Kidney (tissue), 14 donors: ENCODE data around the gene SERPINA3. TPM values are rescaled to one million over a fixed set of nuclear protein-coding genes. Genes with fewer than 3 reads are reported as not detected.

ENCODE experiments used
- DNase-seq, 5 donors: peaks; one replicate each; pipeline ENCODE4 v3.0.0-alpha.2; 2013 to 2020
- FAIRE-seq: peaks from 2 replicates; lab custom pipeline; 2012; peaks lifted over from hg19 to GRCh38; lab: Jason Lieb, UNC
- H3K27ac ChIP-seq, 2 donors: one replicate each; pipeline ENCODE4 v1.7.0; 2013; ENCODE audit warnings: low read depth in 2 of 2, low read length in 2 of 2, inconsistent platforms in 1 of 2
- H3K27me3 ChIP-seq: one replicate; pipeline ENCODE4 v1.7.1; 2013; ENCODE audit warnings: low read length, inconsistent platforms; ENCODE audit not compliant: control insufficient read depth, insufficient read depth
- H3K36me3 ChIP-seq, 3 donors: one replicate each; pipeline versions ENCODE4 v1.7.0 to v1.7.1; 2013; ENCODE audit warnings: low read length in 3 of 3, control low read depth in 1 of 3, inconsistent platforms in 1 of 3; ENCODE audit not compliant: insufficient read depth in 3 of 3, control insufficient read depth in 2 of 3
- H3K4me1 ChIP-seq, 3 donors: one replicate each; pipeline versions ENCODE4 v1.7.0 to v1.7.1; 2013; ENCODE audit warnings: low read length in 3 of 3, inconsistent platforms in 1 of 3, low read depth in 1 of 3; ENCODE audit not compliant: control insufficient read depth in 2 of 3, insufficient read depth in 2 of 3
- H3K4me3 ChIP-seq, 3 donors: one replicate each; pipeline versions ENCODE4 v1.7.0 to v1.8.1; 2013; ENCODE audit warnings: low read length in 3 of 3, control low read depth in 1 of 3, inconsistent platforms in 1 of 3
- H3K9ac ChIP-seq, 3 donors: one replicate each; pipeline versions ENCODE4 v1.7.0 to v1.7.1; 2013; ENCODE audit warnings: low read length in 3 of 3, control low read depth in 1 of 3, inconsistent platforms in 1 of 3
- H3K9me3 ChIP-seq, 3 donors: one replicate each; pipeline versions ENCODE4 v1.7.0 to v1.7.1; 2013; ENCODE audit warnings: low read length in 3 of 3, control low read depth in 1 of 3, inconsistent platforms in 1 of 3; ENCODE audit not compliant: control insufficient read depth in 2 of 3, insufficient read depth in 1 of 3
- CTCF ChIP-seq: IDR thresholded peaks from 3 replicates; pipeline ENCODE4 v1.5.1; 2012; ENCODE audit warnings: mild to moderate bottlenecking, moderate library complexity, borderline replicate concordance; ENCODE audit not compliant: insufficient read depth; ENCODE audit errors: extremely low read depth
- intact Hi-C: fragments of 100-400 bp; cut with DNase I; formaldehyde crosslinking; loops from one replicate; pipeline ENCODE4 v1.11.1; 2022
- polyA plus RNA-seq: library from polyadenylated mRNA; stranded (reverse); fragments of 350-450 nt; fragmentation: Illumina TruSeq; extraction: RNeasy Lipid Tissue Mini Kit (QIAGEN cat#74804); gene quantifications from one replicate; pipeline ENCODE4 v1.2.3, GENCODE V29; 2014; ENCODE audit warnings: low read depth, low replicate concordance; ENCODE audit not compliant: insufficient read depth
- total RNA-seq: library from RNA; stranded (reverse); fragmentation: NEBNext Ultra II Directional; extraction: Animal tissue kit (Norgen Biotek cat#: 25700); gene quantifications from one replicate; pipeline ENCODE4 v1.2.1, GENCODE V29; 2021
- donor health status: control.
- donor health status: control.
- donor health status: control.
- donor health status: control.
- donor health status: control.
- donor health status: DM: yes; HTN: yes; CAD: no.
- donor health status: Normal renal cell carcinoma (clear cell type).

SERPINA3 gene
- total and polyA plus RNA-seq, 2 donors from 2014 or later = 786 to 1,762 TPM

- DNase-seq = no peak
- H3K27me3 ChIP-seq = no peaks in the 10 kb centered on the region
- no peaks in the 10 kb centered on the region for H3K4me1 ChIP-seq
- H3K9ac ChIP-seq = no peak overlapping the region
- intact Hi-C loops = no loop called here
- FAIRE-seq = no peak
- no peaks in the 10 kb centered on the region for H3K36me3 ChIP-seq
- H3K9me3 ChIP-seq = peaks cover 0 to 32% (median 7%) of the 10 kb centered on the region in 3 donors
- no peak overlapping the region for H3K4me3 ChIP-seq
- no peak for TF ChIP-seq CTCF
- H3K27ac ChIP-seq = no peak overlapping the region
Measured at GRCh38 chr14:94614802-94615201, 2.6 kb downstream of the SERPINA3 start.

GRCh38 chr14:94615254-94615653 is 3.1 kb downstream of the SERPINA3 start:
- DNase-seq = no peak
- FAIRE-seq = no peak
- Histone ChIP-seq H3K9ac (no peak overlapping the region), H3K27ac (no peak overlapping the region), H3K4me1 (no peaks in the 10 kb centered on the region), H3K36me3 (no peaks in the 10 kb centered on the region), H3K4me3 (no peak overlapping the region), H3K9me3 (peaks cover 0 to 33% (median 7%) of the 10 kb centered on the region in 3 donors), H3K27me3 (no peaks in the 10 kb centered on the region)
- TF ChIP-seq CTCF = no peak
- intact Hi-C loops = no loop called here

GRCh38 chr14:94615823-94616570 is 3.8 kb downstream of the SERPINA3 start:
- DNase-seq = no peak
- no peaks in the 10 kb centered on the region for H3K4me1 ChIP-seq
- H3K9me3 ChIP-seq = peaks cover 0 to 33% (median 7%) of the 10 kb centered on the region in 3 donors
- H3K4me3 ChIP-seq = no peak overlapping the region
- no peak for TF ChIP-seq CTCF
- intact Hi-C loops = no loop called here
- no peaks in the 10 kb centered on the region for H3K27me3 ChIP-seq
- H3K36me3 ChIP-seq = no peaks in the 10 kb centered on the region
- no peak for FAIRE-seq
- H3K9ac ChIP-seq = no peak overlapping the region
- no peak overlapping the region for H3K27ac ChIP-seq
